HEK293 (cell line): ENCODE measurements around the gene P2RX4.

Experiments
- ATF2 ChIP-seq: fragments of 450-650 bp; formaldehyde crosslinking; IDR thresholded peaks from 2 replicates; pipeline ENCODE4 v1.5.1; 2016; ENCODE audit warnings: missing biosample characterization, missing genetic modification characterization, low read depth
- EGR2 ChIP-seq: fragments of 450-650 bp; formaldehyde crosslinking; IDR thresholded peaks from 2 replicates; pipeline ENCODE4 v1.5.1; 2016; ENCODE audit warnings: low read depth, missing biosample characterization, missing genetic modification characterization
- HIC1 ChIP-seq: fragments of 450-650 bp; formaldehyde crosslinking; IDR thresholded peaks from 2 replicates; pipeline ENCODE4 v1.5.1; 2016; ENCODE audit warnings: missing biosample characterization, missing genetic modification characterization
- HOXA7 ChIP-seq: sonication (generic); formaldehyde crosslinking; IDR thresholded peaks from 2 replicates; pipeline ENCODE4 v1.8.1; 2022; ENCODE audit warnings: missing genetic modification reagents, borderline replicate concordance
- KLF16 ChIP-seq: fragments of 450-650 bp; formaldehyde crosslinking; IDR thresholded peaks from 2 replicates; pipeline ENCODE4 v1.5.1; 2017; ENCODE audit warnings: missing biosample characterization, missing genetic modification characterization
- KLF9 ChIP-seq: fragments of 450-650 bp; formaldehyde crosslinking; IDR thresholded peaks from 2 replicates; pipeline ENCODE4 v1.5.1; 2016; ENCODE audit warnings: missing biosample characterization, missing genetic modification characterization, low read depth
- PBX3 ChIP-seq: sonication (generic); formaldehyde crosslinking; IDR thresholded peaks from 2 replicates; pipeline ENCODE4 v1.8.1; 2022; ENCODE audit warnings: mild to moderate bottlenecking, moderate library complexity, missing genetic modification reagents
- SCRT1 ChIP-seq: fragments of 450-650 bp; formaldehyde crosslinking; IDR thresholded peaks from 2 replicates; pipeline ENCODE4 v1.5.1; 2016; ENCODE audit warnings: missing biosample characterization, missing genetic modification characterization, borderline replicate concordance
- ZBTB11 ChIP-seq: fragments of 450-650 bp; formaldehyde crosslinking; conservative IDR thresholded peaks from 2 replicates; pipeline ENCODE4 v1.5.1; 2016; ENCODE audit warnings: low read depth, missing biosample characterization, missing genetic modification characterization
- ZBTB8A ChIP-seq: fragments of 450-650 bp; formaldehyde crosslinking; IDR thresholded peaks from 2 replicates; pipeline ENCODE4 v1.5.1; 2016; ENCODE audit warnings: missing biosample characterization, missing genetic modification characterization
- ZEB2 ChIP-seq: fragments of 450-650 bp; formaldehyde crosslinking; IDR thresholded peaks from 2 replicates; pipeline ENCODE4 v1.5.1; 2016; ENCODE audit warnings: missing biosample characterization, missing genetic modification characterization
- ZNF19 ChIP-seq: fragments of 450-650 bp; formaldehyde crosslinking; IDR thresholded peaks from 2 replicates; pipeline ENCODE4; 2016; ENCODE audit warnings: missing biosample characterization, missing genetic modification characterization, low read depth
- ZNF214 ChIP-seq: fragments of 450-650 bp; formaldehyde crosslinking; IDR thresholded peaks from 2 replicates; pipeline ENCODE4 v1.5.1; 2017; ENCODE audit warnings: missing biosample characterization, mild to moderate bottlenecking, missing genetic modification characterization, borderline replicate concordance
- ZNF311 ChIP-seq: fragments of 450-650 bp; formaldehyde crosslinking; IDR thresholded peaks from 2 replicates; pipeline ENCODE4 v1.5.1; 2017; ENCODE audit warnings: missing biosample characterization, missing genetic modification characterization, borderline replicate concordance
- ZNF510 ChIP-seq: fragments of 450-650 bp; formaldehyde crosslinking; IDR thresholded peaks from 2 replicates; pipeline ENCODE4 v1.5.1; 2018; ENCODE audit warnings: mild to moderate bottlenecking, missing genetic modification characterization, missing biosample characterization; ENCODE audit not compliant: insufficient replicate concordance
- ZNF529 ChIP-seq: fragments of 450-650 bp; formaldehyde crosslinking; IDR thresholded peaks from 2 replicates; pipeline ENCODE4 v1.5.1; 2017; ENCODE audit warnings: missing genetic modification characterization, missing biosample characterization; ENCODE audit not compliant: insufficient replicate concordance
- ZNF626 ChIP-seq: fragments of 450-650 bp; sonication (Bioruptor Pico); formaldehyde crosslinking; IDR thresholded peaks from 2 replicates; pipeline ENCODE4 v1.5.1; 2018; ENCODE audit warnings: missing biosample characterization, missing genetic modification characterization, inconsistent platforms
- ZNF664 ChIP-seq: fragments of 450-650 bp; formaldehyde crosslinking; IDR thresholded peaks from 2 replicates; pipeline ENCODE4 v1.5.1; 2016; ENCODE audit warnings: missing biosample characterization, missing genetic modification characterization
- ZNF704 ChIP-seq: fragments of 450-650 bp; formaldehyde crosslinking; IDR thresholded peaks from 2 replicates; pipeline ENCODE4 v1.5.1; 2016; ENCODE audit warnings: missing biosample characterization, missing genetic modification characterization
- ZNF707 ChIP-seq: fragments of 450-650 bp; formaldehyde crosslinking; IDR thresholded peaks from 2 replicates; pipeline ENCODE4 v1.5.1; 2016; ENCODE audit warnings: missing biosample characterization, missing genetic modification characterization
- TF ChIP-seq, protein P1 (sequence below): fragments of 450-650 bp; formaldehyde crosslinking; IDR thresholded peaks from 2 replicates; pipeline ENCODE4 v1.5.1; 2017; ENCODE audit warnings: missing biosample characterization, mild to moderate bottlenecking, missing genetic modification characterization, moderate library complexity
- TF ChIP-seq, protein P2 (sequence below): fragments of 450-650 bp; formaldehyde crosslinking; IDR thresholded peaks from 2 replicates; pipeline ENCODE4 v1.5.1; 2016; ENCODE audit warnings: missing biosample characterization, missing genetic modification characterization
- TF ChIP-seq, protein P3 (sequence below): fragments of 450-650 bp; formaldehyde crosslinking; IDR thresholded peaks from 2 replicates; pipeline ENCODE4 v1.5.1; 2016; ENCODE audit warnings: missing biosample characterization, missing genetic modification characterization

P2RX4 gene

DNA sequence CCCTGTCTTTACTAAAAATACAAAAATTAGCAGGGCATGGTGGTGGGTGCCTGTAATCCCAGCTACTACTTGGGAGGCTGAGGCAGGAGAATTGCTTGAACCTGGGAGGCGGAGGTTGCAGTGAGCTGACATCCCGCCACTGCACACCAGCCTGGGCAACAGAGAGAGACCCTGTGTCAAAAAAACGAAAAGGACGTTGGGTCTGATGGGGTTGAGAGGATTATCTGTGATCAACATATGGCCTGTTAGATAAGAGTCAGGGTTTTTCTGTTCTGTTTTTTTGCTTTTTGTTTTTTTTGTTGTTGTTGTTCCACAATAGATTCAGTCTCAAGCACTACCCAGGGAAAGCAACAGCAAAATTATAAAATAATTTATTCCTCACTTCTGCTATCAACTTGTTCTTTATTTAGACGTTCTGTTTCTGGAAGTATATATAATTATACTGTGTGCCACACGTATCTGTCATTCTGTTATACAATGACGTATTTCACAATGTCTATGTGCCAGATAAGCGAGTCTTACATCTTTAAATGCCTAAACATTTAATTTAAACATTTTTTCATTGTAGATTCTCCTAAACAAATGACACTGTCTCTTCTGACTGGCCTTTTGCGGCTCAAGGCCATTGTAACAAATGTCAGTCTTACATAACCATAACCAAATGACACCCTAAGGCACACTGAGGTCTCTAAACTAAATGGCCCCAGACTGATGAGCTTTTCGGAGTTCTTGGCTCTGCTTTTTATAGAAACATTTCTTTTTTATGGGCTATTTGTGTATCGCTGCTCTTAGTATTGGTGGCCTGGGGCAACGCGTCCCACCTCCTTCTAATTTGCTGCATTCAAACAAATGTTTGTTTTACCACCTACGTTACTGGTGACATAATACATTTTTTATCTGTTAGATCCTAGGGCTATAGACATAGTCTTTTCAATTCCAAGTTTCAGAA is 7.2 kb upstream of the P2RX4 start (continued):
- TF ChIP-seq ZBTB11 (tag by site-specific recombination) (no peak; the same call in 1 of the 2 replicates), ZNF704 (tag by site-specific recombination) (no peak), ZNF311 (tag by site-specific recombination) (no peak), HOXA7 (CRISPR knock-in tag) (no peak), EGR2 (tag by site-specific recombination) (peak; percentile 67; the same call in 1 of the 2 replicates), PBX3 (no peak), ZNF19 (tag by site-specific recombination) (no peak), ZNF529 (peak; percentile 22), HIC1 (tag by site-specific recombination) (no peak), ZNF214 (tag by site-specific recombination) (no peak), KLF9 (tag by site-specific recombination) (peak; percentile 50; the same call in 1 of the 2 replicates), ZNF707 (tag by site-specific recombination) (no peak), ZNF510 (tag by site-specific recombination) (no peak), ZNF626 (no peak), ATF2 (tag by site-specific recombination) (peak; percentile 84), ZNF664 (tag by site-specific recombination) (no peak; the same call in 1 of the 2 replicates), KLF16 (tag by site-specific recombination) (peak; percentile 69; the same call in 1 of the 2 replicates), SCRT1 (tag by site-specific recombination) (no peak), ZEB2 (tag by site-specific recombination) (peak; percentile 90), ZBTB8A (peak; percentile 65)
- TF ChIP-seq, protein P1, sequence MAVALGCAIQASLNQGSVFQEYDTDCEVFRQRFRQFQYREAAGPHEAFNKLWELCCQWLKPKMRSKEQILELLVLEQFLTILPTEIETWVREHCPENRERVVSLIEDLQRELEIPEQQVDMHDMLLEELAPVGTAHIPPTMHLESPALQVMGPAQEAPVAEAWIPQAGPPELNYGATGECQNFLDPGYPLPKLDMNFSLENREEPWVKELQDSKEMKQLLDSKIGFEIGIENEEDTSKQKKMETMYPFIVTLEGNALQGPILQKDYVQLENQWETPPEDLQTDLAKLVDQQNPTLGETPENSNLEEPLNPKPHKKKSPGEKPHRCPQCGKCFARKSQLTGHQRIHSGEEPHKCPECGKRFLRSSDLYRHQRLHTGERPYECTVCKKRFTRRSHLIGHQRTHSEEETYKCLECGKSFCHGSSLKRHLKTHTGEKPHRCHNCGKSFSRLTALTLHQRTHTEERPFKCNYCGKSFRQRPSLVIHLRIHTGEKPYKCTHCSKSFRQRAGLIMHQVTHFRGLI: 0 out of 2 replicates have a peak, but pooled peaks have one; percentile 36
- TF ChIP-seq, protein P2, sequence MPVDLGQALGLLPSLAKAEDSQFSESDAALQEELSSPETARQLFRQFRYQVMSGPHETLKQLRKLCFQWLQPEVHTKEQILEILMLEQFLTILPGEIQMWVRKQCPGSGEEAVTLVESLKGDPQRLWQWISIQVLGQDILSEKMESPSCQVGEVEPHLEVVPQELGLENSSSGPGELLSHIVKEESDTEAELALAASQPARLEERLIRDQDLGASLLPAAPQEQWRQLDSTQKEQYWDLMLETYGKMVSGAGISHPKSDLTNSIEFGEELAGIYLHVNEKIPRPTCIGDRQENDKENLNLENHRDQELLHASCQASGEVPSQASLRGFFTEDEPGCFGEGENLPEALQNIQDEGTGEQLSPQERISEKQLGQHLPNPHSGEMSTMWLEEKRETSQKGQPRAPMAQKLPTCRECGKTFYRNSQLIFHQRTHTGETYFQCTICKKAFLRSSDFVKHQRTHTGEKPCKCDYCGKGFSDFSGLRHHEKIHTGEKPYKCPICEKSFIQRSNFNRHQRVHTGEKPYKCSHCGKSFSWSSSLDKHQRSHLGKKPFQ (tag by site-specific recombination): peak; percentile 81
- TF ChIP-seq, protein P3, sequence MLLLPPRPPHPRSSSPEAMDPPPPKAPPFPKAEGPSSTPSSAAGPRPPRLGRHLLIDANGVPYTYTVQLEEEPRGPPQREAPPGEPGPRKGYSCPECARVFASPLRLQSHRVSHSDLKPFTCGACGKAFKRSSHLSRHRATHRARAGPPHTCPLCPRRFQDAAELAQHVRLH (tag by site-specific recombination): peak; percentile 83
